ENCODE data around the gene SLC22A15. TPM values are rescaled to one million over a fixed set of nuclear protein-coding genes. Genes with fewer than 3 reads are reported as not detected.

Gene SLC22A15
- total and polyA plus RNA-seq, 2 donors (not counting 1 experiment from before 2014, with no cell fraction given) = 4.9 to 21.0 TPM

- Histone ChIP-seq H3K9me3 (ENCODE audit: control insufficient read depth, insufficient read depth, low read depth, low read length) (no peaks in the 10 kb centered on the region), H4K20me1 (ENCODE audit: control insufficient read depth, extremely low read depth, insufficient read depth, low read length) (no peaks in the 10 kb centered on the region), H3K27ac (ENCODE audit: insufficient read depth, low read length) (no peak overlapping the region), H3K27me3 (ENCODE audit: control insufficient read depth, insufficient read depth, low read length) (no peaks in the 10 kb centered on the region), H3K4me3 (replicated peaks in 1 of 4; ENCODE audit: control extremely low read depth in 1 of 4, insufficient read depth in 1 of 4, low read depth in 3 of 4, low read length in 4 of 4) (no peak overlapping the region), H3K4me2 (ENCODE audit: extremely low read depth, insufficient read depth, low read length) (no peak overlapping the region), H3K79me2 (ENCODE audit: control insufficient read depth, insufficient read depth, low read length) (no peaks in the 10 kb centered on the region), H3K4me1 (ENCODE audit: control insufficient read depth, extremely low read depth, insufficient read depth, low read length) (no peaks in the 10 kb centered on the region), H2AFZ (ENCODE audit: low read length) (no peak overlapping the region), H3K9ac (ENCODE audit: insufficient read depth, low read length) (no peak overlapping the region), H3K36me3 (ENCODE audit: control insufficient read depth, insufficient read depth, low read length) (no peaks in the 10 kb centered on the region)
- DNase-seq (ENCODE audit: low read depth in 2 of 2) = no peak
- no peak for TF ChIP-seq EZH2 (IDR thresholded peaks at IDR 0.05; ENCODE audit: low read length, missing control alignments)
- TF ChIP-seq, protein P1, sequence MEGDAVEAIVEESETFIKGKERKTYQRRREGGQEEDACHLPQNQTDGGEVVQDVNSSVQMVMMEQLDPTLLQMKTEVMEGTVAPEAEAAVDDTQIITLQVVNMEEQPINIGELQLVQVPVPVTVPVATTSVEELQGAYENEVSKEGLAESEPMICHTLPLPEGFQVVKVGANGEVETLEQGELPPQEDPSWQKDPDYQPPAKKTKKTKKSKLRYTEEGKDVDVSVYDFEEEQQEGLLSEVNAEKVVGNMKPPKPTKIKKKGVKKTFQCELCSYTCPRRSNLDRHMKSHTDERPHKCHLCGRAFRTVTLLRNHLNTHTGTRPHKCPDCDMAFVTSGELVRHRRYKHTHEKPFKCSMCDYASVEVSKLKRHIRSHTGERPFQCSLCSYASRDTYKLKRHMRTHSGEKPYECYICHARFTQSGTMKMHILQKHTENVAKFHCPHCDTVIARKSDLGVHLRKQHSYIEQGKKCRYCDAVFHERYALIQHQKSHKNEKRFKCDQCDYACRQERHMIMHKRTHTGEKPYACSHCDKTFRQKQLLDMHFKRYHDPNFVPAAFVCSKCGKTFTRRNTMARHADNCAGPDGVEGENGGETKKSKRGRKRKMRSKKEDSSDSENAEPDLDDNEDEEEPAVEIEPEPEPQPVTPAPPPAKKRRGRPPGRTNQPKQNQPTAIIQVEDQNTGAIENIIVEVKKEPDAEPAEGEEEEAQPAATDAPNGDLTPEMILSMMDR (conservative IDR thresholded peaks at IDR 0.05 in 1 of 2, IDR thresholded peaks at IDR 0.05 in 1 of 2; ENCODE audit: low read depth in 1 of 2, low read length in 2 of 2) = no peak
These were observed 114.8 kb downstream of the SLC22A15 start for GRCh38 chr1:116091083-116091482.

- Histone ChIP-seq H3K36me3 (ENCODE audit: control insufficient read depth, insufficient read depth, low read length) (no peaks in the 10 kb centered on the region), H3K9ac (ENCODE audit: insufficient read depth, low read length) (no peak overlapping the region), H3K4me3 (replicated peaks in 1 of 4; ENCODE audit: control extremely low read depth in 1 of 4, insufficient read depth in 1 of 4, low read depth in 3 of 4, low read length in 4 of 4) (no peak overlapping the region), H3K4me2 (ENCODE audit: extremely low read depth, insufficient read depth, low read length) (no peak overlapping the region), H3K27me3 (ENCODE audit: control insufficient read depth, insufficient read depth, low read length) (no peaks in the 10 kb centered on the region), H2AFZ (ENCODE audit: low read length) (no peak overlapping the region), H4K20me1 (ENCODE audit: control insufficient read depth, extremely low read depth, insufficient read depth, low read length) (no peaks in the 10 kb centered on the region), H3K9me3 (ENCODE audit: control insufficient read depth, insufficient read depth, low read depth, low read length) (no peaks in the 10 kb centered on the region), H3K27ac (ENCODE audit: insufficient read depth, low read length) (no peak overlapping the region), H3K79me2 (ENCODE audit: control insufficient read depth, insufficient read depth, low read length) (no peaks in the 10 kb centered on the region), H3K4me1 (ENCODE audit: control insufficient read depth, extremely low read depth, insufficient read depth, low read length) (no peaks in the 10 kb centered on the region)
- no peak for DNase-seq (ENCODE audit: low read depth in 2 of 2)
- no peak for TF ChIP-seq EZH2 (IDR thresholded peaks at IDR 0.05; ENCODE audit: low read length, missing control alignments)
- TF ChIP-seq, protein P1 (conservative IDR thresholded peaks at IDR 0.05 in 1 of 2, IDR thresholded peaks at IDR 0.05 in 1 of 2; ENCODE audit: low read depth in 1 of 2, low read length in 2 of 2) = no peak
These were observed 116.6 kb downstream of the SLC22A15 start for GRCh38 chr1:116092752-116093489.

GRCh38 chr1:116095027-116095426 is 118.7 kb downstream of the SLC22A15 start:
- Histone ChIP-seq H3K9ac (ENCODE audit: insufficient read depth, low read length) (no peak overlapping the region), H3K4me3 (replicated peaks in 1 of 4; ENCODE audit: control extremely low read depth in 1 of 4, insufficient read depth in 1 of 4, low read depth in 3 of 4, low read length in 4 of 4) (no peak overlapping the region), H2AFZ (ENCODE audit: low read length) (no peak overlapping the region), H3K4me2 (ENCODE audit: extremely low read depth, insufficient read depth, low read length) (no peak overlapping the region), H3K79me2 (ENCODE audit: control insufficient read depth, insufficient read depth, low read length) (no peaks in the 10 kb centered on the region), H3K36me3 (ENCODE audit: control insufficient read depth, insufficient read depth, low read length) (no peaks in the 10 kb centered on the region), H3K27ac (ENCODE audit: insufficient read depth, low read length) (no peak overlapping the region), H3K27me3 (ENCODE audit: control insufficient read depth, insufficient read depth, low read length) (no peaks in the 10 kb centered on the region), H3K4me1 (ENCODE audit: control insufficient read depth, extremely low read depth, insufficient read depth, low read length) (no peaks in the 10 kb centered on the region), H3K9me3 (ENCODE audit: control insufficient read depth, insufficient read depth, low read depth, low read length) (no peaks in the 10 kb centered on the region), H4K20me1 (ENCODE audit: control insufficient read depth, extremely low read depth, insufficient read depth, low read length) (no peaks in the 10 kb centered on the region)
- no peak for DNase-seq (ENCODE audit: low read depth in 2 of 2)
- TF ChIP-seq EZH2 (IDR thresholded peaks at IDR 0.05; ENCODE audit: low read length, missing control alignments) = no peak
- TF ChIP-seq, protein P1 (conservative IDR thresholded peaks at IDR 0.05 in 1 of 2, IDR thresholded peaks at IDR 0.05 in 1 of 2; ENCODE audit: low read depth in 1 of 2, low read length in 2 of 2) = no peak
